Tibial nerve (tissue), 4 donors: ENCODE measurements around the gene FOXK1.

ENCODE experiments used
- EP300 ChIP-seq, 2 donors: sonication (generic); formaldehyde crosslinking; IDR thresholded peaks; one replicate each; pipeline ENCODE4 v1.6.1; 2017; ENCODE audit warnings: antibody characterized with exemption in 2 of 2, mild to moderate bottlenecking in 1 of 2
- POLR2A ChIP-seq, 2 donors: fragments of 450-650 bp; IDR thresholded peaks; one replicate each; pipeline ENCODE4 v1.6.1; 2017; ENCODE audit warnings: antibody characterized with exemption in 2 of 2, mild to moderate bottlenecking in 2 of 2, moderate library complexity in 2 of 2
- TF ChIP-seq, protein P1 (sequence below), 5 experiments: fragments of 200-600 bp in 3 of 5; fragments of 450-650 bp in 2 of 5; sonication (generic) in 3 of 5; IDR thresholded peaks; one replicate each; pipeline ENCODE4 v1.5.1; 2016 to 2019; ENCODE audit warnings: antibody characterized with exemption in 5 of 5, mild to moderate bottlenecking in 3 of 5, moderate library complexity in 2 of 5

DNA sequence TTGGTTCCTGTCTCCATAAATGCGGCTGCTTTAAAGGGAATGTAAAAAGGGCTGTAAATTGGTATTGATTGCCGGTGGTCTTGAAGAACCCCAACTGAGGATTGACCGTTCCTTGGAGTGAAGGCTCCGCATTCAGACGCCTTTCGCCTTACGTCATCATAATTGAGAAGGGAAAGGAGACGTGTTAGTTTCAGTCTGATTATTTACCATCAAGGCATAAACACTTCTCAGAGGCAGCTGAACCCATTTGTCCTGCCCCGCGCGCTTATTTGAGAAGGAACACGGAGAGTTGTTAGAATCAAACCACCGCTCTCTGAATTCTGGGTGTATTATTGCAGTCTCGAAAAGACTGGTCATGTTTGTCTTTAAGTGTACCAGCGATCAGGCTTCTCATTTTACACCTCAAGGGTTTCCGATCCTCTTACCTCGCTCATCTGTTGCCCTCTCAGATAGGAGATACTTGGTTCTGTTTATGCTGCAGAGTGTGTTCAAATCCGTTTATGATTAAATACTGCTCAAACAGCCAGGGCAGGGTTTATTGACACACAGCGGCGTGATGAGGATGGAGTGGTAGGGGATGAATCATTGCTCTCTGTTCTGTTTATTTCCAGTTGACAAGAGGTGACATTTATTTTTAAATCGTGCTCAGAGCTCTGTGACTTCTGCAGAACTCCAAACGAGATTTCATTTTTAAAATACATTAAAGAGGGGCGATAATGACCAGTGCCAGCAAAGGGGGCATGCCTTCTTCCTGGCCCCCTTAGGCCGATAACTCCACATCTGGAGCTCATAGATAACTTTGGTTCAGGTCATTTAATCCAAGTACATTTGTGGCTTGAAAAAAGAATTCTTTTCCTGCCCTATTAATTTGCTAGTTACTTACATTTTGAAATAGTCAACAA lies 30.4 kb downstream of the FOXK1 start:
- TF ChIP-seq POLR2A (IDR thresholded peaks at IDR 0.05) (no peak), EP300 (IDR thresholded peaks at IDR 0.05) (no peak)
- TF ChIP-seq, protein P1, sequence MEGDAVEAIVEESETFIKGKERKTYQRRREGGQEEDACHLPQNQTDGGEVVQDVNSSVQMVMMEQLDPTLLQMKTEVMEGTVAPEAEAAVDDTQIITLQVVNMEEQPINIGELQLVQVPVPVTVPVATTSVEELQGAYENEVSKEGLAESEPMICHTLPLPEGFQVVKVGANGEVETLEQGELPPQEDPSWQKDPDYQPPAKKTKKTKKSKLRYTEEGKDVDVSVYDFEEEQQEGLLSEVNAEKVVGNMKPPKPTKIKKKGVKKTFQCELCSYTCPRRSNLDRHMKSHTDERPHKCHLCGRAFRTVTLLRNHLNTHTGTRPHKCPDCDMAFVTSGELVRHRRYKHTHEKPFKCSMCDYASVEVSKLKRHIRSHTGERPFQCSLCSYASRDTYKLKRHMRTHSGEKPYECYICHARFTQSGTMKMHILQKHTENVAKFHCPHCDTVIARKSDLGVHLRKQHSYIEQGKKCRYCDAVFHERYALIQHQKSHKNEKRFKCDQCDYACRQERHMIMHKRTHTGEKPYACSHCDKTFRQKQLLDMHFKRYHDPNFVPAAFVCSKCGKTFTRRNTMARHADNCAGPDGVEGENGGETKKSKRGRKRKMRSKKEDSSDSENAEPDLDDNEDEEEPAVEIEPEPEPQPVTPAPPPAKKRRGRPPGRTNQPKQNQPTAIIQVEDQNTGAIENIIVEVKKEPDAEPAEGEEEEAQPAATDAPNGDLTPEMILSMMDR (IDR thresholded peaks at IDR 0.05) = no peak
